Globus pallidus (tissue), 1 donor: Measurements from ENCODE around the gene IL22RA2.
A peak's percentile ranks its signal among the peaks of the same experiment; 100 is the strongest.
"Not testable (repeated sequence)": the region's sequence is repeated elsewhere in the genome, so short reads cannot be mapped to it uniquely, and the experiment has no call there.

Experiments
- DNase-seq: peaks from one replicate; pipeline ENCODE4 v3.0.0-alpha.2; 2015; ENCODE audit warnings: low spot score

The IL22RA2 gene

DNA sequence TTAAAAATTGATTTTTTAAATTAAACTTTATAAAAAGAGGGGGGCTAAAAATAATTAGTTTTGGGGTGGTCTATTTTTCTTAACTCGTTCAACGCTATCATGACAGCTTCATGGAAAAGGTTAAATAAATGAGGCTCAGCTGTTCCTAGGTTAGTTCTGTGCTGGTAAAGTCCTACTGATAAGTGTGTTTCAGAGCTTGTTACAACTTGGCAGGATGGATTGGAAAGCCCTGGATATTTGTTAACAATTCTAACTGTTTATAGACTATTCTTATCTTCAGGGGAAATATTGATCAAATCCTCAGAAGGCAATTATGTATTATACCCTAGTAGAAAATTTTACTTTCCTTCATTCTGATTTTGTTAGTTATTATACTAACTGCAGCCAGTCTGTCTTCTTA lies 50.4 kb downstream of the IL22RA2 start:
- DNase-seq, result no peak

DNA sequence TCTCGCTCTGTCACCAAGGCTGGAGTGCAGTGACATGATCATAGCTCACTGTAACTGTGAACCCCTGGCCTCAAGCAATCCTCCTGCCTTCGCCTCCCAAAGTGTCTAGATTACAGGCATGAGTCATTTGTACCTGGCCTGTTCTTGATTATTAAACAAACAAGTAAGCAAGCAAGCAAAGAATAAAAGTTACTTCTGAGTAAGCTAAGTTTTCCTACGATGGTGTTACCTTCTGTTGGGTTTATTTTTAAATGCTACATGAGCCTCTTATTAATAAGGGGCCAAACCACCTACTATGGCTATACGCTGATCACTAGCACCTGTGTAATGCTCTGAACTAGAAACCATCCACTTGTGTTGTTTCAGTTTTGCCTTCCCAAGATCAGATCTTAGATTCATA lies 50.8 kb downstream of the IL22RA2 start:
- no peak for DNase-seq

DNA sequence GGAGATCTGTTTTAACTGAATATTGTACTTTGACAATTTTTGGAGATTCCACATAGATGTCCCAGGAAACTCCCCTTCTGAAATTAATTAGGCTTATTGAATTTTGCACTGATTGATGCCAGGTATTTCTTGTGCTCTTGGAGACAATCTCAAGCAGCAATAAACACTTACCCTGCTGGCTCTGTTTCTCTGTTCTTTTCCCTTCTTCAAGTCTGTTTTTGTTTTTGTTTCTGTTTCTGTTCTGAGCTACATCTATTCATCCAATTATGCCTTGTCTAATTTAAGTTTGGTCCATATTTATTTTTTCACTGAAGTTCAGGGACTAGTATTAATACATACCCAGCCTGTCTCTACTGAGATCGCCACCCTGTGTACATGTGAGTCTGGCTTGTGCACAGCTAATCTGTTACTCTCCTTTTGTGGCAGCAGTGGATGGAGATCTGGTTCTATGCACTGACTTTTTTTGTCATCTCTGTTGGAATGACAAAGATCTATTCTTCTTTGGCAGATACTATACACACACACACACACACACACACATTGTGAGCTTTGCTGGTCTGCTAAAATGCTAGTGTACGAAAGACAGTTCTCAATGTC lies 51.9 kb downstream of the IL22RA2 start:
- peak; percentile 26 for DNase-seq

- DNase-seq, result no peak
Measured at GRCh38 chr6:137120748-137121147, 52.7 kb downstream of the IL22RA2 start.

DNA sequence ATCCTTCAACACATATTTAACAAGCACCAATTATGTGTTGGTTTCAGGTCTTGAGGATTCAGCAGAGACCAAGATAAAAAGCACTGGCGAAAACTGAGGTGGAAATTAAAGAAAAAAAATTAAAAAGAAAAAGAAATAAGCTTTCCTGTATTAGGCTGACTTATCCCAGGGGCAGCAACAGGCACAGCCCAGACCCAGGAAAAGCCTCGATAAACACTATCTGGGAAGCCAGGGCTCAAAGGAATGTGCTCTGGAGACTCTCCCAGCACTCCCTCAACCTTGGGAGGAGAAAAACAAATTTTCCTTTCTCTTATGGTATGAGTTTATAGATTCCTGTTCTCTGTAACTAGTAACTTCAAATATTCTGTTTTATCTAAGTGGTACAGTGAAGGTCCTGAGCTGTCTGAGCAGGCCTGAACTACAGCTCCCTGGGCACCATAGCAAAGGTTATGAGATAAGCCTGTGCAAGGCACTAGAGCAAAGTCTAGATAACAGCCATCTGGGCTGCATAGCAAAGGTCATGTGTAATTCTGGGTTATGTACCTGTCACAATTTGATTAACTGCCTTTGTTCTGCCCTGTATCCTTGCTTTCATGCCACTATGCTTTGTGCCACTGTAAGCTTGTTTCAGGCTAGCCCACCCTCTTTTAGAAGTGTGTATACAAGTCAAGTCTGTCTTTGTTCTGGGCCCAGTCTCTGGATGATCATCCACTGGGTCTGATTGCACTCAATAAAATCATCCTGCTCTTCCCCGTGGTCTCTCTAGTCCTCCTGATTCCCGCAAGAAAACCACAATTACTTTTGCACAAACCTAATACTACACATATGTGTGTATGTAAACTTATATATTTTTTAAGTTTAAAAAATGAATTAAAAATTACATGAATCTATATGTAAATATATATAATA lies 54.0 kb downstream of the IL22RA2 start:
- DNase-seq, result no peak

- DNase-seq, result peak; percentile 71
Measured at GRCh38 chr6:137117581-137117980, 55.9 kb downstream of the IL22RA2 start.

DNA sequence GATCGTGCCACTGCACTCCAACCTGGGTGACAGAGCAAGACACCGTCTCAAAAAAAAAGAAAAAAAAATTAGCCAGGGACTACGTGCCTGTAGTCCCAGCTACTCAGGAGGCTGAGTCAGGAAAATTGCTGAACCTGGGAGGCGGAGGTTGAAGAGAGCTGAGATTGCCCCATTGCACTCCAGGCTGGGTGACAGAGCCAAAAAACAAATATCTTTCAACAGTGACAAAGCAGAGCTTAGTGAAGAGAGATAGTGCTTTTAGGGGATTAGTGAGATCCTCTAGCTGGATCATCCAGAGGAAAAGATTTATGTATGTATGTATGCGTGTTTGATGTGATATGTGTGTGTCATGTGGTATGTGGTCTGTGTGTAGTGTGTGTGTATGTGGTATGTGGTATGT lies 56.6 kb downstream of the IL22RA2 start:
- DNase-seq, result no peak

DNA sequence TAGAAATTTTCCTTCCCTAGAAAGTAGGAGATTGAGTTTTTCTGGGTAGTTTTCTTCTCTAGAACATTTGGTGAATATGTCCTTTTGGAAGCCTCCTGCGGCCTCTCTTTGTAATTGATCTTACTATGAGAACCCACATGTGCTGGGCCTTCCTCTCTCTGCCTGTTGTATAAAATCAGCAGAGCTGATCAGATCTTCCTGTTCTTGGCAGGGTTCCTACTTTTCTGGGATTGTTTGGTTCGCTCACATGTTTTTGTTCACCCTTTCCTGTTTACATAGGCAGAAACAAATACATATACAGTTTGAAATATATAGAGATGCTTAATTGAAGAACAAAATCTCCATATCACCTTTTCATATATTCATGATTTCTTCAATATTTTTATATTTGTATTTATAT lies 57.8 kb downstream of the IL22RA2 start:
- no peak for DNase-seq

DNA sequence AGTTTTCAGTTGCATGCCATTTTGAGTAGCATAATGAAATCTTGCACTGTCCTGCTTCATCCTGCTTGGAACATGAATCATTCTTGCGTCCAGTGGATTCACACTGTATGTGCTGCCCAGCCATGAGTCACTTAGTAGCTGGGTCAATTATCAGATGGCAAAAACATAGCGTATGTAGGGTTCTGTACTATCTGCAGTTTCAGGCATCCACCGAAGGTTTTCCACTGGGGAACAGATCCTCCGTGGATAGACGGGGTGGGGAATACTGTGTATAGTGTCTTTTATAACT lies 61.4 kb downstream of the IL22RA2 start:
- no peak for DNase-seq

GRCh38 chr6:137111296-137112066 lies 62.0 kb downstream of the IL22RA2 start:
- no peak for DNase-seq

- no peak for DNase-seq
Measured at GRCh38 chr6:137107767-137108105, 65.7 kb downstream of the IL22RA2 start.

DNA sequence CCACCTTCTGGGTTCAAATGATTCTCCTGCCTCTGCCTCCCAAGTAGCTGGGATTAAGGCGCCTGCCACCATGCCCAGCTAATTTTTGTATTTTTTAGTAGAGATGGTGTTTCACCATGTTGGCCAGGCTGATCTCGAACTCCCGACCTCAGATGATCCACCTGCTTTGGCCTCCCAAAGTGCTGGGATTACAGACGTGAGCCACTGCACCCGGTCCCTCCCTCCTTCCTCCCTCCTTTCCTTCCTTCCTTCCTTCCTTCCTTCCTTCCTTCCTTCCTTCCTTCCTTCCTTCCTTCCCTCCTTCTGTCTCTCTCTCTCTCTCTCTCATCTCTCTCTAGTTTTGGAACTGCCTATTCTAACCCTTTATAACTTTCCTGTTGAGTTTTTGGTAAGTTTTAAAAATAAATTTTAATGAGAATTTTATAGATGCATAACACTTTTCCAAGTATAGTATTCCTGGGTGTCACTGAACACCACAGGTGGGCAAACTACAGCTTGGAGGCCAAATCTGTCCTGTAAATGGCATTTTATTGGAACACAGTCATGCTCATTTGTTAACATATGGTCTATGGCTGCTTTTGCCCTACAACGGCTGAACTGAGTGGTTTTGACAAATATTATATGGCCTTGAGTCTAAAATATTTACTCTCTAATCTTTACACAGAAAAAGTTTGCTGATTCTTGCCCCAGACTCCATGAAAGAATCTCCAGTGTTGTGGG lies 66.2 kb downstream of the IL22RA2 start:
- not testable (repeated sequence) for DNase-seq

DNA sequence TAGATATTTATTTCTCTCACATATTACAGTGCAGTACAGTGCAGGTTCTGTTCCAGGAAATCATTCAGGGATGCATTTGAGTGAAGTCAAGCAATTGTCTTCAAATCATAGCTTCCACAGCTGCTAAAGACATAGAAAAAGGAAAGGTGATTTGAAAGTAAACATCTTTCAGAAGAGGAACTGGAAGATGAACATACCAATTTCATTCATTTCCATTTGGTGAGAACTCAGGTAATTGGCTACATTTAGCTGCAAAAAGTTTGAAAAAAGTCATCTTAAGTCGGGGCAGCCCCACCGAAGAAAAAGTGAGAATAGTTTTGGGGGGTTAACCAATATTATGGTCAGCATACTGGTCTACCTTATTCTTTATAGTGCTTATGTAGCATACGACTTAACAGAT lies 67.3 kb downstream of the IL22RA2 start:
- no peak for DNase-seq

DNA sequence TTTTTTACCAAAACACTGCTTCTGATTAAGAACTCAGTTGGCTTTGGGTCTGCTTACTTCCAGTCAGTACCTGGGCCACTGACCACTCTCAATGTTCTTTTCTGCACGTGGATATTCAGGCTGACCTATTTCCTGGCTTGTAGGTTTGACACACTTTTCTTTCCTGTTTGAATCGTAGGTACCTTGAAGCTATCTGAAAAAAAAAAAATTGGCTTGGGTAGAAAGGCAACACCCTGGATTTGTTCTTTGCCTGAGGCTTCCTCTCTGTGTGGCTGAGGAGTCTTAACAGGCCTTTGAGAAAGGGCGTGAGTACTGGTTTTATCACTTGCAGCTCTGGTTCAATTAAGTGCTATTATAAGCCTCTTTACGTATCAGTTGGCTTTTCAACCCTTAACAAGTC lies 68.1 kb downstream of the IL22RA2 start:
- no peak for DNase-seq

GRCh38 chr6:137104926-137105325 lies 68.5 kb downstream of the IL22RA2 start:
- no peak for DNase-seq

DNA sequence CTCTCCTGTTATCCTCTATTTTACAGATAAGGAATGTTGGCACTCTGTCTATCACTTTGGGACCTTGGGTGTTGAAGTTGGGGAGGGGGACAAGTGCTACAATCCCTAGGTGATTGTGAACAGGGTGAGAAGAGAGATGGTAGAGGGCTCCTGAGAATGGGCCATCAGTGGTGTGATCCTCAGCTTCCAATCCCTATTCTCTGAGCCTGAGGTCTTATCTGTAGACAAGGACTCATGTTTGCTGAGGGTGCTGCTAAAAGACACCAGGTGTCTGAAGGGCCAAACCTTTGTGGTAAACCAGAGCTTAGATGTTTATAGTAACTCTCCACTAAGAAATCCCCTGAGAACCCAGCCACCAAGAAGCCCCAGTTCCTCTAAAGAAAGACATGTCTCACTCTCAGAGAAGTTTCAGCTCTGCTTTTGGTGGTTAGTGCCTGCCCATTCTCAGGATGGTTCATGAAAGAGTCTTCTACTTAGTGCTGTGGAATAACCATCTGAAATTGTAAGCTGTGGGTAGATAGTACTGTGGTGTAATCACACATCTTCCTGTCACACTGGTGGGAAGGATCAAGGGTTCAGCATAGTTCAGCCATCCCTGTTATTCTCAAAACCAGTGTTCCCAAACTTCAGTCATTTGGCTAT lies 70.5 kb downstream of the IL22RA2 start:
- no peak for DNase-seq

DNA sequence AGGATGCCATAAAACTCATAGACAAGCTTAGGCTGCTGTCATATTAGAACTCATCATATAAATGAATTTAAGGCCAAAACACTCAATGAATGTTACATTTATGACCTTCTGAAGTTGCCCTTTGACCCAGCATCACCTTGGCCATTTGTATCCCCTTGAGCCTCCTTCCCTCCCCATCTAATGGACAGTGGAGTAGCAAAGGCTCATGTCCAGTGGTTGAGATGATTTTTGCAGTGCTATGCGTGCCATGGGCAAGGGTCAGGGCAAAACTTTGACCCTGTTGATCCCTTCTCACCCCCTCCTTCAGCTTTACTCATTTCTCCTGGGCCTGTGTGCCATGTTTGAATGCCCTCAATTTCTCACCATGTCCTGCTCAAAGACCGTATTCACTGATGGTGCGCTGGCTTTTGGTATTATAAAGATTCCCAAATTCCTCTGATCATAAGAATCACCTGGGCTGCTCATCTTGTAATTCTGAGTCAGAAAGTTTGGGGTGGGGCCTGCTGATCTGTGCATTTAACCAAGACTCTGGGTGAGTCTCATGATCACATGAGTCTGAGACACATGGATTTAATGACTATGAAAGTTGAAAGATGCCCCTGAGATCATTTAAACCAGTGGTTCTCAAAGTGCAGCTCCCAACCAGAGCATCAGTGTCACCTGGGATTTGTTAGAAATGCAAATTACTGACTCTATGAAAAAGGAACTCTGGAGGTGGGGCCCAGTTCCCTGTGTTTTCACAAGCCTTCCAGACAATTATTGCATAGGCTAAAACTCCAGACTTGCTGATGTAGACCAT lies 71.2 kb downstream of the IL22RA2 start:
- DNase-seq, result no peak

DNA sequence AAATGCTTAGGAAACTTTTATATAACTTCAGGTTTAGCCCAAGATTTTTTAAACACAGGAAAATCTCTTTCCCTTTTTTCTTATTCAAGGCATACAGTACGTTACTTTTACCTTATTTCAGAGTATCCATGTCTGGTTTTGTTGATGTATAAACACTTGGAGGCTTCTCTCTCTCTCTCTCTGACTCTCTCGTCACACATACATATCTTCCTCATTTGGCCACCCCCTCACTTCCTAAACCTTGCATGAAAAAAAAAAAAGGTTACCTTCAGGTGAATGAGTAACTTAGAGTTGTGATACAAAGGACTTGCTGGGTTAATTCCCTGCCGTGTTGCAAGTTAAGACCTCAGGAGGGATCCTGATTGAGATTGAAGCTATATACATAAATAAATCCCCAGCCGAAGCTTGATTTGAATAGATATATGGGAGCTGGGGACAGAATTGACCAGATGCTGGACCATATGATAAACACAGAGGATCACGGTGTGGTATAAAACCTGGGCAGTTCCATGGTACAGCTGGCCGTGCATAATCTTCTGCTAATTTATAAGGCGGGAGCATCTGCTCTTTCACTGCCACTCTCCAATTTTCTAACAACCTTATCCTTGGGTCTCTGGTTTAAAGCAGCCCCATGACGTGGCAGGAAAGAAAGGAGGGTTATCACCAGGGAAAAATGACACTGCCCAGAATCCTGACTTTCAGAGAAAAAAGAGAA lies 73.6 kb downstream of the IL22RA2 start:
- no peak for DNase-seq

DNA sequence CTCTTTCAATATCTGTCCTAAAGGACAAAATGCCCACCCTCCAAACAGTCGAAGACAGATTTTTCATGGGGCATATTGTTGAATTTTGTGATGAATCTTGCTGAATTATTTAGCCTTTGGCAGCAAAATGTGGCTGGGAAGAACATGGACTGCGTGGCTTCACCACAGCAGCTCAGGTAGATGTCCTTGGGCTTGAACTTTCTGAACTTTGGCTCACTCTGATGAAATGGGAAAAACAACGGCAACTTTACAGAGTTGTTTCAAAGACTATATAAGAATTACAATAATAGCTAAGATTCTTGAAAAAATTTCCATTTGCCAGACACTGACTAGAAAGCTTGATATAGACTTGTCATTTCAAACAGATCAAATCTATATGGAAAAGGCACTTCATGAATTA lies 75.9 kb downstream of the IL22RA2 start:
- no peak for DNase-seq

DNA sequence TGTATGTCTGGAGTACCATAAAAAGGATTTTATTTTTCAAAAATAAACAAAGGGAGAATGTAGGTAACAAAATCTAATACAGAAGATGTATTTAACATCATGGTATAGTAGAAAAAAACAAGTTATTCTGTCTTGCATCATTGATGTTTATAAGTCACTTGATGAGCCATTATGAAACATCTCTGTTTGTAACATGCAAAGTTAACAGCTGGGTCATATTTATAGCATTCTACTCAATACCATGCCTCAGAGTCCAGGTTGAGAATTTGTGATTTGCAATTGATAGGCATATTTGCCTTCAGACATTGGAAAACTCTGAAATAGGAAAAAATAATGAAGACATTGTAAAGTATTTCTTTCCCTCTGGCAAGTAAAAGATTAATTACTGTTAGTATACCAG lies 76.4 kb downstream of the IL22RA2 start:
- no peak for DNase-seq
